ENCODE results near the gene LARGE2. TPM values are rescaled to one million over a fixed set of nuclear protein-coding genes. Genes with fewer than 3 reads are reported as not detected.

Gene LARGE2
- total RNA-seq, 1 experiment from 2014 or later, result not detected

DNA sequence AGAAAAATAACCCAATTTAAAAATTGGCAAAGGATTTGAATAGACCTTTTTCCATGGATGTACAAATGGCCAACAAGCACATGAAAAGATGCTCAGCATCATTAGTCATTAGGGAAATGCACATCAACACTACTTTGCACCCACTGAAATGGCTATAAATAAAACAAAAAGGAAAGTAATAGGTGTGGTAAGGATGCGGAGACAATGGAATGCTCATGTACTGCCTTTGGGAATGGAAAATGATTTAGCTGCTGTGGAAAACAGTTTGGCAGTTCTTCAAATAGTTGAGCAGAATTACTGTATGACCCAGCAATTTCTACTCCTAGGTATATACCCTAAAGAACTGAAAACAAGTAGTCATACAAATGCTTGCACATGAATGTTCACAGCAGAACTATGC, 37.4 kb downstream of the LARGE2 start:
- DNase-seq (ENCODE audit: low read depth), result no peak

DNA sequence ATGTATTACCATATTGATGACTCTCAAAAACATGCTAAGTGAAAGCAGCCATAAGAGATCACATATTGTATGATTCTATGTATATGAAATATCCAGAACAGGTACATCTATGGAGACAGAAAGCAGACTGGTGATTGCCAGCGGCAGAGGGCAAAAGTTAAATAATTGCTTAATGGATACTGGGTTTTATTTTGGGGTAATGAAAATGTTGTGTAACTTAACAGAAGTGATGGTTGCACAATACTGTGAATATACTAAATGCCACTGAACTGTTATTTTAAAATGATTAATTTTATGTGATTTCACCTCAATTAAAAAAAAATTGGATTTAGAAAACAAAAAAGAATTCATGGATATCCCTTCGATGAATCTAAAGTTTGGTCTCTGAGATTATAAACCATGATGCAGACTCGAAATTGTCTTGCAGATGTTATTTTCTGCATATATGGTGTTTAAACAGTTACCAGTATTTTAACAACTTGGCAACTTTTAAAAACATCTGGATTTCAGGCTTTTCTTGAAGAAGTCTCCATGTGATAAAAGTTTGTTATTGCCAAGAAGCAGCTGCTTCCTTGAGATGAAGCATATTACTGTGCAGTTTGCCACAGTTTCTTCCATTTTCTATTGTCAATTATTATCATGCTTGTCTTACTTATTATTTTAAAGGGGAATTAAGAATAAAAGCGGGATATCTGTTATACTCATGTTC, 38.1 kb downstream of the LARGE2 start:
- no peak for DNase-seq (ENCODE audit: low read depth)

DNA sequence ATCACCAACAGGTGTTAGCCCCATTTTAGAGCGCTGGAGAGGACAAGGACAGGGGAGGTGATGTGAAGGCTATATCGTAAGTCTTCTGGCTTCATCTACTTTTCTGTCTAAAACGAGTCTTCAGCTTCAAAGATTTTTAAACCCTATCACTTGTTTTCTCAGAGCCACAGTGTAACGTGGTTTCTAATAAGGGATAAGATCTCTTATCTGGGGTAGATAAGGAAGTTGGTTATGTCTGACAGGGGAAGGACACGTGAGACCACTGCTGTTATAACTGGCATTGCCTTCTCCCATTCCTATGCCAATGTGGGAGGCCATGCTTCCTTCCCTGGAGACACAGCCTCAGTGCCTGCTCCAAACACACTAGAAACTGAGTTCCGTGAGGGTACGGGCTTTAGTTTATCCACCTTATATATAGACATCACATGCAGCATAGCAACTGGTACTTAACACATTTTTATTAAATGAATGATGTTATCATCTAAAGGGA, 39.3 kb downstream of the LARGE2 start:
- no peak for DNase-seq (ENCODE audit: low read depth)

DNA sequence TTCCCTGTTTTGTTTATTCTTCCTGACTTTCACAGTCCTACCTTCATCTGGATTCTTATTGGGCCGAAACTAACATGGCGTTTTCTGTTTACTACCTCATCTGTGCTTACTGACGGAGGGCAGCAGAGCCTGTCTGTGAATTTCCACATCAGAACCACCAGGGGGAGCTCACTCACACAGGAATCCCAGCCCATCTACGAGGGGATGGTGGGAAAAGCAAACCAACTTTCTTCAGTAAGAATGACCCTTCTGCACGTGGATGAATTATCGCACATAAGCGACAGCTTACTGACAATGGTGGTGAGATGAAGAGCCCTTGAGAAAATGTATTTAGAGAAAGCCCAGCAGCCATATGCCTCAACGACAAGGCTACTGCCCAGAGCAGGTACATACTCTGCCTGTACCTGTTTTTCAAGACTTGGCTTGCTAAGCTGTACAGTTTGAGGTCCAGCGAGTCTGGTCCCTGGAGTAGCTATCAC, 42.5 kb downstream of the LARGE2 start:
- DNase-seq (ENCODE audit: low read depth), result peak; percentile 78

DNA sequence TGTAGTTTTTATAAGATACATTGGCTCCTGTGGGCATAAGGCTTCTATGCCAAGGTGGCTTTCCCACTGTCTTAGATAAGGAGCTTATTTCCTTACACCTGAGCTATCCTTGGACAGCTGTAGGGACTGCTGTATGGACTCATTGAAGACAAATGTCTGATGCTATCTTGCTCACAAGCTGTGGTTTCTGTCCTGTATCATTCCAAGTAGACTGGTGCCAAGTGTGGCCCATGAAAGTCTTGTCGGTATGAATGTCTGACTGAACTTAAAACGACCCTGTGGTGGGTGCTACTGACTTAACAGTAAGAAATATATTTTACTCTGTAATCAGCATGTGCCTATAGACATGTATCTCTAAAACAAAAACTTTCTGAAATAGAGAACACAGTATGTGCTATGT, 45.0 kb downstream of the LARGE2 start:
- no peak for DNase-seq (ENCODE audit: low read depth)

DNA sequence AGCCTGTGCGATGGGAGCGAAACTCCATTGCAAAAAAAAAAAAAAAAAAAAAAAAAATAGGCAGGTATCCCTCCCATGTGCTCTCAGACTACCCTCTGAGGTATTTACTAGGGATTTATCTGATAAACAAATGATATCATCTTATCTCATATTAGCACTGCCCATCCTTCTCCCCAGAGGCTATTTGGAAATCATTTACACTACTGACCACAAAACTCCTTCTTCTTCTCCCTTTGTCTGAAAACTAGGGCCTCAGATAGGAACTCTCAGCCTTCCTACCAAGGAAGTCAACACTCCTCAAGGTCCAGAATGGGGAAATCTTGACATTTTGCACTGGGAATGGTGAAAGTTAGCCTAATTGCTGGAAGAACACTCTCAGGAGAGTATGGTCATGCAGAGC, 46.4 kb downstream of the LARGE2 start:
- no peak for DNase-seq (ENCODE audit: low read depth)

DNA sequence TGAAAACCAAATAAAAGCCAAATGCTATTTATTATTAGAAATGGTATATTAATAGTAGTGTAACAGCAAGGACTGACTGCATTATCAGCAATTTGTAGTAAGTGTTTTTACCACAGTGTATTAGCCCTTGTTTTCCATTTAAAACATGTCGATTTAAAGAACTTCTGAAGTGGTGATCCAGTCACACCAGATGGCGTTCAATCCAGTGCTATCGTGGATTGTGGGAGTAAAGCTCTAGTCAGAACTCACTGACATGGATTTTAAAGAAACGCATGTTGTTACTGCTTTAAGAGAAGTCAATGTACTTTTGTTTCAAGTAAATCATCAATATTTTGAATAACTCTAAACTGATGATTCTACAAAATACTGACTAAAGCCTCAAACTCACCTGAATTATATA, 51.1 kb downstream of the LARGE2 start:
- DNase-seq (ENCODE audit: low read depth), result no peak

DNA sequence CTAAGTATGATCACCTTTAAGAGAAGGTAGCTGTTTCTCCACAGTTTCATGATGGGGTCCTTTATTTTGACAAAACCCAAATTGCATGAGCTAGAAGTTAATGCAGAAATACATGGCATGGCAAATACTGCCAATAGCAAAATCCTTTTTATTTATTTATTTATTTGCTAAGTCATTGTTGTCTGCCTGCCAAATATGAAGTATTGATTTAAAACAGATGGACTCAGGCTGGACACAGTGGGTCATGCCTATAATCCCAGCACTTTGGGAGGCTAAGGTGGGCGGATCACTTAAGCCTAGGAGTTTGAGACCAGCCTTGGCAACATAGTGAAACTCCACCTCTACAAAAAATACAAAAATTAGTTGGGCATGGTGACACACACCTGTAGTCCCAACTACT, 52.4 kb downstream of the LARGE2 start:
- DNase-seq (ENCODE audit: low read depth), result no peak

Other genes with a start within 250 kb of the LARGE2 start
- gene SLC35C1, start 117.5 kb upstream of the LARGE2 start, total RNA-seq (2014; rRNA removed; shearing (Covaris generic)), result 4.9 and 11.7 TPM in 2 replicates
- 3.9 and 4.1 TPM in 2 replicates for gene CRY2, start 75.2 kb upstream of the LARGE2 start, total RNA-seq (2014; rRNA removed; shearing (Covaris generic))
- 21.2 and 24.0 TPM in 2 replicates for gene MAPK8IP1, start 37.0 kb upstream of the LARGE2 start, total RNA-seq (2014; rRNA removed; shearing (Covaris generic))
- 0.76 and 0.97 TPM in 2 replicates for gene FREY1, start 15.4 kb upstream of the LARGE2 start, total RNA-seq (2014; rRNA removed; shearing (Covaris generic))
- 37.3 and 46.0 TPM in 2 replicates for gene PEX16, start 4.8 kb upstream of the LARGE2 start, total RNA-seq (2014; rRNA removed; shearing (Covaris generic))
- 4.2 and 7.0 TPM in 2 replicates for gene PHF21A, start 198.8 kb downstream of the LARGE2 start, total RNA-seq (2014; rRNA removed; shearing (Covaris generic))